ENCODE results near the gene SFXN5.
"Not testable (repeated sequence)": the region's sequence is repeated elsewhere in the genome, so short reads cannot be mapped to it uniquely, and the experiment has no call there.

SFXN5 gene

GRCh38 chr2:72917138-72917876 is 154.2 kb downstream of the SFXN5 start, which contains the start of gene EMX1:
Gene EMX1, plus strand, starts transcription at chr2:72917519. Its CDS starts 334 bp downstream, at chr2:72917853.
- peak in 3 of 5 donors; percentile 23 to 43 (median 39) for DNase-seq

DNA sequence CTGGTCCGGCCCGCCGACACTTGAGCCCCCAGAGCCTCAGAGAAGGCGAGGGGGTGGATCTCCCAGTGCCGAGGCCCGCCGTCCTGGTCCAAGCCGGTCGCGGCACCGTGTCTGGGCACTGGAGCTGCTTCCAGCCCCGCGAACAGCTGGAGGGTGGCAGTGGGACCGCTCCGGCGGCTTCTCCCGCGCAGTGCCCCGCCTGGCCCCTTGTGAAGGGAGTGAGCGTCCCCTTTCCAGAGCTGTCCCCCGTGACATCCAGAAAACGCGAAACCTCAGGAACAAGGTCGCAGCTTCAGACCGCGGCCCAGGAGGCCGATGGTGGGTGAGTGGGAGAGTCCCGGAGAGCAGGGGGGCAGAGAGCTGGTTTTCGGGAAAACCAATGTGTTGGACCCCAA is 154.8 kb downstream of the SFXN5 start:
- DNase-seq, result no peak

DNA sequence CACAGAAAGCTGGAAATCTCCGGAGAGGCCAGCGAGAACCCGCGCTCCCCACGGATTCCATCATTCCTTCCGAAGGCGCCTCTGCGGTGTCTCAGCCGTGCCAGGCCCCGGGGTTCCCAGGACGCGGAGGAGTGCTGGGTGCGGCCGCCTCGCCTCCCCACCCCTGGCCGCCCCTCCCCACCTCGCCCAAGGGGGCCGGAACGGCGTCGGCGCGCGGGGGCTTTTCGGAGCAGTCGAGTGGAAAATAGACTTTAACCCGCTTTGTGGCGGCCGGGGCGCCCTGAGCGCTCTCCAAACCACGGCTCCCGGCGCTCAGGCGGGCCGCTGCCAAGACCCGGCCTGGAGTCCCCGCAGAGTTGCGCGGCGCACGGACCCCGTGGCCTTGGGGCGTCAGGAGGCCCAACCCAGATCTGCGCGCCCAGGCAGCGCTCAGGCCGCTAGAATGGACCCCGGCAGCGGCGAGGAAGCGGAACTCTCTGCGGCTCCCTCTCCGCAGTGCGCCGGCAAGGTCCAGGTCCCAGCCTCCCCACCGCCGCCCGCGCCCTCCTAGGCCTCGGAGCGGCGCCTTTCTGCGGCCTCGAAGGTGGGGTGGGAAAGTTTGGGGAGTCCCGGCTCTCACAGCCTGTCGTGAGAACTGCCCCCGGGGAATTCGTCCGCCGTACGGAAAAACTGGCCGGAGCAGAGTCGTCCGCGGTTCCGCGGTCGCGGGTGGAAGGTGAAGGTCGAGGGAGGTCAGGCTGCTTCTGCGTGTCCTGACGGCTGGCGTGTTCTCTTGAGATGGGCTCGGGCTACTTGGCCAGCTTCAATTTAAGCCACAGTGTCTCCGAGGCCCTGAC is 155.4 kb downstream of the SFXN5 start:
- DNase-seq, result peak in 2 of 5 donors; percentile 20 to 30

- DNase-seq, result no peak
Observed at GRCh38 chr2:72915320-72915906, 156.1 kb downstream of the SFXN5 start.

DNA sequence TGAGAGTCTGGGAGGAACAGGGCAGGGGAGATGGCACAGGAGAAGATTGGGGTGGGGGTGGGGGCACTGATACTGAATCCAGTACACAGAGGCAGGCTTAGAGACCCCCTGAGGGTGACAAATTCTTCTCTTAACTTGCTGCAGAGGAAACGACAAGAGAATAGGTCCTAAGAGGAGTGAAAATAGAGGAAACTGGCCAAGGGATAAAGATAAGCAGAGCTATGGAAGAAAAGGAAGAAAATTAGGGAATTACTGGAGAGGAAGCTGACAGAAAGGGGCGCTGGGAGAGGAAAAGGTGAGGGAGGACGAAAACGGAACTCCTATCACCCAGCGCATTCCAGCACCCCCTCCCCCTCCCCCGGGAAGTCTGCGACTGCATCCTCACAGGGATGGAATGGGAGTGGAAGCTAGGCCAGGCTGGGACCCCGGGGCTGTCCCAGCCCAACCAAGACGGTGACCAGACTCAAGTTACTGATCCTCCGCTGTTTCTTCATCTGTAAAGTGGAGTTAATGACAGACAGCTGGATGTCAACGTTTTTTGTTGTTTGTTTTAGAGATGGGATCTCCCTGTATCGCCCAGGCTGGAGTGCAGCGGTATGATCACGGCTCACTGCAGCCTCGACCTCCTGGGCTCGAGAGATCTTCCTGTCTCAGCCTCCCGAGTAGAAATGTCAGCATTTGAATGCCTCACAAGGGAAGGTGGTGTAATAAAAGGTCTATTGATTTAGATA is 156.8 kb downstream of the SFXN5 start:
- no peak for DNase-seq

- DNase-seq, result no peak
Observed at GRCh38 chr2:72914206-72914559, 157.3 kb downstream of the SFXN5 start.

DNA sequence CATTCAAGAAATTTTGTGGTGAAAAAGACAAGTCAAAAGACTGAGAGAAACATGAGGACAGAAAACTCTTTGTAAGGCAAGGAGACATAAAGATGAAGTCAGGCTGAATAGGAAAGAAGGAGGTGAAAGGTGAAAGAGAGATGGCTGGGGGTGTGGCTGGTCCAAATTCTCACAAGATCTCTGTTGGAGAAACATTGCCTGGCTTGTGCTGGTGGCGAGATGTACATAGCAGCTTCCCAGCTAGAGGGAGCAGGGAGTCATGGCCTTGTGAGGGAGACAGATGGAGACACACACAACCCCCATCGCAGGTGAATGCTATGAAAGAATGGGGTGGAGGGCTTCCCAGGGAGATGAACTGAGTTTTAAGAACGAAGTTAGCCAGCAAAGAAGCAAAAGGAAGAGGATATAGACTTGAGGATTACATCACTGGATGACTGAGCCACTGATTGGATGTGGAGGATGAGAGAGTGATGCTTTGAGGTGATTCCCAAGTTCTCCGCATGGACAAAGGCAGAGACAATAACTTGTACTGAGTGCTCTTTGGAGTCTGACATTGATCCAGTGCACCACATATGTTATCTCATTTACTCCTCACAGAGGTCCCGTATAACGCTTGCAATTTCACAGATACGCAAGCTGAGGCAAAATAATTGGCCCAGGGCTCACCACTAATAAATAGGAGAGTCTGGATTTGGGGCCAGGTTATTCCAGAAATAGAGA is 157.9 kb downstream of the SFXN5 start:
- DNase-seq, result no peak

- no peak for DNase-seq
Observed at GRCh38 chr2:72911256-72911655, 160.3 kb downstream of the SFXN5 start.

- DNase-seq, result no peak
Observed at GRCh38 chr2:72908741-72909140, 162.8 kb downstream of the SFXN5 start.

GRCh38 chr2:72907369-72907768 is 164.1 kb downstream of the SFXN5 start:
- not testable (repeated sequence) for DNase-seq

GRCh38 chr2:72901426-72901825 is 170.1 kb downstream of the SFXN5 start:
- no peak for DNase-seq

DNA sequence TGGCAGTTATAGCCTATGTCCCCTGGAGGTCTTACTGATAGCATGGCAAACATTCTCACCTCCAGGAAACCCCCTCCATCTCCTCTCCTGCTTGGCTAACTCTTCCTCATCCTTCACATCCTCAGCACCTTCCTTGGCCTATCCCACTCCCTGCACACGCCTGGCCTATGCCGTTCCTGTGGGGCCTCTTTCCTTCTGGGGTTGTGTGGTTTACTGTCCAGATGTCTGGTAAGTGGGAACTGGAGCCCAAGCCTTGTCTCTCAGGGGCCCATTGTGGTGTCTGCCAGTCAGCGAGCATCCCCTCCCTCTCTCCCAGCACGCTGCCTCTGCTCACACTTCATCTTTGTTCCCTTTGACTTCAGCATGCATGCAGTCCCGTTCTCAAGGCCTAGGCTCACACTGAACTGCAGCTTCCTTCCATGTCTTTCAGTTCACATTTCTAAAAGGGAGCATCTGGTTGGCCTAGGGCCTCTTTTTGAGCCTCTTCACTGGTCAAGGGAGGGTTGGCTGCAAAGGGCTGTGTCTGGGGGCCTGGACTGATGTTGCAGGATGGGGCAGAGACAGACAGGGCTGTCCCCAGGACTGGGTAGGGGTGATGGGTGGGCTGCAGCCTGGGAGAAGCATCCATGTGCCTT is 171.2 kb downstream of the SFXN5 start:
- DNase-seq, result no peak

DNA sequence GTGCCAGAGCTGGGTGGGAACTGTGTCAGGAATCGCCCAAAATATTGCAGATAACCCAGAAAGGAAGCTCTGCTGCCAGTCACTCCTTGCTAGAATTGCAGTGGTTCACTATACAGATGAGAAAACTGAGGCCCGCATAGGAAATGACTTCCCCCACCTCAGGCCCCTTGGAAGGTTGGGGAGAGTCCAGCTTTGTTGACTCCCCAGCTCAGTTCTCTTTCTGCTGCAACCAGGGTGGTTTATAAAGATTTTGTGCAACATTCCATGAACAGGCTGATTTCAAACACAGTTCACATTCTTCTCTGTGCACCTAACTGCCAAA is 173.0 kb downstream of the SFXN5 start:
- no peak for DNase-seq

- no peak for DNase-seq
Observed at GRCh38 chr2:72897785-72898584, 173.5 kb downstream of the SFXN5 start.

- no peak for DNase-seq
Observed at GRCh38 chr2:72896446-72896845, 175.1 kb downstream of the SFXN5 start.

DNA sequence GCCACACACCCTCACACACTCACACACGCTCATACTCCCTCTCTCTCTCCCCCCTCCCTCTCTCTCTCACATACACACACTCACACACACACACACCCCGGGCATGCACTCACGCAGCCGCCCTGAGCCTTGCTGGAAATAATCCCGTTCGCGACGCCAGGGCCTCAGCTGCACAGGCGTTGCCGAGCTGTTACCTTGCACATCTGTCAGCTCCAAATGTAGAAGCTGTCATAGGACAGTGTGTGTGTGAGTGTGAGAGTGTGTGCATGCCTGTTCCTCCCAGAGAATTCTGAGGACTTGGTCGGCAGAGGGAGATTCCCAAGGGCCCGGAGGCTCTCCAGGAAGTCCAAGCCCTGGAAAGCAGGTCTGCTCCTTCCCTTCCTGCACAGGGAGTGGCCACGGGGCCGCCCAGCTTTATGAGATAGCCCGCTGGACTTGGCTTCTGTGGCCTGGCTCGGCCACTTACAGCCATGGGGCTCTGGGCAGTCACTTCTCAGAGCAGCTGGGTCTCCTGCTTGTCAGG is 175.7 kb downstream of the SFXN5 start:
- no peak for DNase-seq

GRCh38 chr2:72895154-72895553 is 176.4 kb downstream of the SFXN5 start:
- DNase-seq, result no peak

- no peak for DNase-seq
Observed at GRCh38 chr2:72894514-72894913, 177.0 kb downstream of the SFXN5 start.

GRCh38 chr2:72893594-72894319 is 177.8 kb downstream of the SFXN5 start:
- DNase-seq, result peak in 1 of 5 donors; percentile 30
